Measurements from ENCODE around the gene BEND6.
"Not testable (repeated sequence)": the region's sequence is repeated elsewhere in the genome, so short reads cannot be mapped to it uniquely, and the experiment has no call there.

Gene BEND6

GRCh38 chr6:56963793-56964192 lies 8.9 kb downstream of the BEND6 start:
- Mint-ChIP-seq H3K27me3 (peaks cover 12 to 44% of the 10 kb centered on the region in 2 donors), H3K4me1 (ENCODE audit: low read depth in 2 of 2) (no peaks in the 10 kb centered on the region), H3K27ac (no peak overlapping the region), H3K4me3 (no peak overlapping the region), H3K36me3 (ENCODE audit: insufficient read depth) (no peaks in the 10 kb centered on the region), H3K9me3 (no peaks in the 10 kb centered on the region)
- DNase-seq (no peak), ATAC-seq (replicated peaks) (no peak)

DNA sequence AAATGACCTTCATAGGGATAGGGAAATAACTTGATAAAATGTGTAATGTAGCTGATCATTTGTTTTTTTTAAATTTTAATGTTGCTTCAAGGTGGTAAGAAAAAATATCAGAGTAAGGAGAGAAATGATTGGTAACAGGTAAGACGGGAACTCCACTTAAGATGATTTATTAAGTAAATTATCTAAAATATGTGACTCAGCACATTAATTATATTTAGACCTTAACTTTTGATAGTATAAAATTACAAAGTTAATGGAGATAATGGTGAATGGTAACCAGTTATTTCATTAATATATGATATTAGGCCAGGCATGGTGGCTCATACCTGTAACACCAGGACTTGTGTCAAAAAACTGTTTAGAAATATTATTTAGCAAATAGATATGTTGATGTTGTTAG lies 10.2 kb downstream of the BEND6 start:
- no peaks in the 10 kb centered on the region for H3K36me3 Mint-ChIP-seq (ENCODE audit: insufficient read depth)
- no peaks in the 10 kb centered on the region for H3K4me1 Mint-ChIP-seq (ENCODE audit: low read depth in 2 of 2)
- DNase-seq = no peak
- H3K9me3 Mint-ChIP-seq = no peaks in the 10 kb centered on the region
- H3K4me3 Mint-ChIP-seq = no peak overlapping the region
- H3K27me3 Mint-ChIP-seq = peaks cover 7 to 38% of the 10 kb centered on the region in 2 donors
- ATAC-seq (replicated peaks) = no peak
- H3K27ac Mint-ChIP-seq = no peak overlapping the region

DNA sequence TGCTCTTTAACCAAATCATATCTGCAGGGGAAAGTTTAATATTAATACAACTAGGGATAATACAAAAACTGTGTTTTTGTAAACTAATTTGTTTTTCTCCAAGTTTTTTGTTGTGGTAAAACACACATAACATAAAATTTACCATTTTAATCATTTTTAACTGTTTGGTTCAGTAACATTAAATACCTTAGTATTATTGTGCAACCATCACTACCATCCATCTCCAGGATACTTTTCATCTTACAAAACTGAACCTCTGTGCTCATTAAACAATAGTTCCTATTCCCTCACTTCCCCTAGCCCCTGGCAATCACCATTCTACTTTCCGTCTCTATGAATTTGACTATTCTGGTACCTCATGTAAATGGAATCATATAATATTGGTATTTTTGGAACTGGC lies 15.9 kb downstream of the BEND6 start:
- H3K27me3 Mint-ChIP-seq = peaks cover 7 to 30% of the 10 kb centered on the region in 2 donors
- H3K4me1 Mint-ChIP-seq (ENCODE audit: low read depth in 2 of 2) = no peaks in the 10 kb centered on the region
- H3K4me3 Mint-ChIP-seq = no peak overlapping the region
- no peak for DNase-seq
- no peaks in the 10 kb centered on the region for H3K9me3 Mint-ChIP-seq
- H3K27ac Mint-ChIP-seq = no peak overlapping the region
- H3K36me3 Mint-ChIP-seq (ENCODE audit: insufficient read depth) = no peaks in the 10 kb centered on the region
- no peak for ATAC-seq (replicated peaks)

DNA sequence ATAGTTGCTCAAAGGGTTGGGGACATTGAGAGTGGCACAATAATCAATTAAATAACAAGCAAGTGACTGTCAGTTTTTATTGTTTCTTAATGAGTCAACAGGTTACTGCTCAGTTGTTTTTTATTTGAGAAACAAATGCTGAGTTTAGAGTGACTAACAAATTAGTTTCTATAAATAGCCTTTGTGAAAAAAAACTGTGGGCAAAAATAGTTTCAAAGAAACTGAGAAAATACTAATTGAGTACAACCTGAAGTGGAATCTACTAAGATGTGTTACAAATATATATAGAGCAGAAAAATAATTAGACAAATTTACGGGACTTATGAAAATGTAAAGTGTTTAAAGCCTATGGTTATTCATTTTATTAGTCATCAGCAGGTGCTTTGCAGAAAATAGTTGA lies 22.3 kb downstream of the BEND6 start:
- H3K4me3 Mint-ChIP-seq = no peak overlapping the region
- no peaks in the 10 kb centered on the region for H3K36me3 Mint-ChIP-seq (ENCODE audit: insufficient read depth)
- DNase-seq (no peak), ATAC-seq (replicated peaks) (no peak)
- H3K27ac Mint-ChIP-seq = no peak overlapping the region
- H3K27me3 Mint-ChIP-seq = peaks cover 0 to 5% of the 10 kb centered on the region in 2 donors
- no peaks in the 10 kb centered on the region for H3K4me1 Mint-ChIP-seq (ENCODE audit: low read depth in 2 of 2)
- H3K9me3 Mint-ChIP-seq = peaks cover 2 to 8% of the 10 kb centered on the region in 2 donors

- DNase-seq (no peak), ATAC-seq (replicated peaks) (no peak)
- Mint-ChIP-seq H3K4me1 (ENCODE audit: low read depth in 2 of 2) (no peaks in the 10 kb centered on the region), H3K4me3 (no peak overlapping the region), H3K9me3 (peaks cover 2 to 8% of the 10 kb centered on the region in 2 donors), H3K27ac (no peak overlapping the region), H3K27me3 (peaks cover 5 to 12% of the 10 kb centered on the region in 2 donors), H3K36me3 (ENCODE audit: insufficient read depth) (no peaks in the 10 kb centered on the region)
These were observed 23.6 kb downstream of the BEND6 start for GRCh38 chr6:56978530-56978929.

- Mint-ChIP-seq H3K27ac (no peak overlapping the region), H3K27me3 (peaks cover 23 to 33% of the 10 kb centered on the region in 2 donors), H3K4me3 (no peak overlapping the region), H3K36me3 (ENCODE audit: insufficient read depth) (no peaks in the 10 kb centered on the region), H3K9me3 (no peaks in the 10 kb centered on the region), H3K4me1 (ENCODE audit: low read depth in 2 of 2) (no peaks in the 10 kb centered on the region)
- DNase-seq (no peak), ATAC-seq (replicated peaks) (no peak)
These were observed 29.5 kb downstream of the BEND6 start for GRCh38 chr6:56984361-56984760.

GRCh38 chr6:56984884-56985283 lies 30.0 kb downstream of the BEND6 start:
- Mint-ChIP-seq H3K36me3 (ENCODE audit: insufficient read depth) (no peaks in the 10 kb centered on the region), H3K27me3 (peaks cover 29 to 38% of the 10 kb centered on the region in 2 donors), H3K27ac (no peak overlapping the region), H3K9me3 (no peaks in the 10 kb centered on the region), H3K4me3 (no peak overlapping the region), H3K4me1 (ENCODE audit: low read depth in 2 of 2) (no peaks in the 10 kb centered on the region)
- no peak for ATAC-seq (replicated peaks)
- no peak for DNase-seq

GRCh38 chr6:56986611-56987010 lies 31.7 kb downstream of the BEND6 start:
- no peak for ATAC-seq (replicated peaks)
- H3K27ac Mint-ChIP-seq = no peak overlapping the region
- H3K27me3 Mint-ChIP-seq = peaks cover 42 to 50% of the 10 kb centered on the region in 2 donors
- H3K36me3 Mint-ChIP-seq (ENCODE audit: insufficient read depth) = no peaks in the 10 kb centered on the region
- no peak for DNase-seq
- no peaks in the 10 kb centered on the region for H3K4me1 Mint-ChIP-seq (ENCODE audit: low read depth in 2 of 2)
- H3K9me3 Mint-ChIP-seq = no peaks in the 10 kb centered on the region
- no peak overlapping the region for H3K4me3 Mint-ChIP-seq

GRCh38 chr6:56988145-56988544 lies 33.2 kb downstream of the BEND6 start:
- peaks cover 56% of the 10 kb centered on the region in 2 donors for H3K27me3 Mint-ChIP-seq
- H3K27ac Mint-ChIP-seq = no peak overlapping the region
- H3K4me3 Mint-ChIP-seq = no peak overlapping the region
- H3K4me1 Mint-ChIP-seq (ENCODE audit: low read depth in 2 of 2) = no peaks in the 10 kb centered on the region
- ATAC-seq (replicated peaks) = no peak
- no peak for DNase-seq
- no peaks in the 10 kb centered on the region for H3K9me3 Mint-ChIP-seq
- H3K36me3 Mint-ChIP-seq (ENCODE audit: insufficient read depth) = no peaks in the 10 kb centered on the region

DNA sequence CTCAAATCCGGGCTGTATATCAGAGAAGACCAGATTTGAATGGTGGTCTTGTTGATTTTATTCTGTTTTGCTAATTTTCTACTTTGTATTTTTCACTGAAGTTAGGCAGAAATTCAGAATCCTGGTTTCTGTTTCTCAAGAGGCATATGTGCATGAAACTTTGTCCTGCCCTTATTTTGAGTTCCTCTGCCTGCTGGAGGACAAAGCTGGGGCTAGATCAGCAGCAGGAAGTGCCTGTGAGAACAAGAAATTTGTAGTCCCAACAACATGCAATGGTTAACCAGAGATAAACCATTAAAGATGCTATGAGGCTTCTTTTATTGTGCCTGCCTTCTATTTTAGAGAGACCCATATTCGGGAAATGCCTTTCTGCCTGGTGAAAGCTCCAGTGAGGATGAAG lies 37.1 kb downstream of the BEND6 start:
- no peak overlapping the region for H3K4me3 Mint-ChIP-seq
- no peaks in the 10 kb centered on the region for H3K36me3 Mint-ChIP-seq (ENCODE audit: insufficient read depth)
- H3K27me3 Mint-ChIP-seq = peaks cover 36 to 65% of the 10 kb centered on the region in 2 donors
- H3K27ac Mint-ChIP-seq = no peak overlapping the region
- no peaks in the 10 kb centered on the region for H3K9me3 Mint-ChIP-seq
- no peak for ATAC-seq (replicated peaks)
- no peaks in the 10 kb centered on the region for H3K4me1 Mint-ChIP-seq (ENCODE audit: low read depth in 2 of 2)
- DNase-seq = no peak

DNA sequence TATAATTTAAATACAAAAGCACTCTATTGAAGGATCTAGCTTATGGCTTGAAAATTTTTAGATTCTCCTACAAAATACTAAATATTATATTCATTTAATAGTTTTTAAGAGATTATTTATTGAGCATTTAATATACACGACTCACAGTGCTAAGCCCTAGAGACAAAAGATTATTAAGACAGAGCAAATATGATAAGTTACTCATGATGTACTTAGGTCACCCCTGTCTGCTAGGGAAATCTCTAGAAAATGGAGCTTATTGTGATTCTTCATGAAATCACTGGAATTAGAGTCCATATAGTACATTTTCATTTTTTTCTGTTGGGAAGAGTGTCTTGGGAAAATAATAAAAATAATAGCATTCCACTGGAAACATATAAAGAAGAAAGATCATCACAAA lies 37.8 kb downstream of the BEND6 start:
- peaks cover 36 to 68% of the 10 kb centered on the region in 2 donors for H3K27me3 Mint-ChIP-seq
- no peaks in the 10 kb centered on the region for H3K36me3 Mint-ChIP-seq (ENCODE audit: insufficient read depth)
- no peaks in the 10 kb centered on the region for H3K9me3 Mint-ChIP-seq
- DNase-seq = no peak
- no peak for ATAC-seq (replicated peaks)
- no peak overlapping the region for H3K4me3 Mint-ChIP-seq
- H3K4me1 Mint-ChIP-seq (ENCODE audit: low read depth in 2 of 2) = no peaks in the 10 kb centered on the region
- H3K27ac Mint-ChIP-seq = no peak overlapping the region

DNA sequence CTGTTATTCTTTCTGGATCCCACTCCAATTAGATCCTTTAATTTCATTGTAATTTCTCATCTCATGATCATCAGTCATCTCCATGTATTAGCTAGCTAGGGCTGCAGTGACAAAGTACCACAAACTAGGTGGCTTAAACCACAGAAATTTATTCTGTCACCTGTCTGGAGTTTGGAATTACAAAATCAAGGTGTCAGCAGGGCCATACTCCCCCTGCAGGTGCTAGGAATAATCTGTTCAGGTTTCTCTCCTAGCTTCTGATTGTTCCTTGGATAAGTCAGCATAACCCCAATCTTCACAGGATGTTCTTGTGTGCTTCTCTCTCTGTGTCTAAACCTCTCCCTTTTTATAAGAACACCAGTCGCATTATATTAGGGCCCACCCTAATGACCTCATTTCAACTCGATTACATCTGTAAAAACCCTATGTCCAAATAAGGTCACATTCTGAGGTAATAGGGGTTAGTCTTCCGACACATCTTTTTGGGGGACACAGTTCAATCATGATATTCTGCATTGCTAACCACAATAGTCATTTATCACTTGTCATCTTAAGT lies 40.5 kb downstream of the BEND6 start:
- peaks cover 23 to 55% of the 10 kb centered on the region in 2 donors for H3K27me3 Mint-ChIP-seq
- no peaks in the 10 kb centered on the region for H3K36me3 Mint-ChIP-seq (ENCODE audit: insufficient read depth)
- no peaks in the 10 kb centered on the region for H3K4me1 Mint-ChIP-seq (ENCODE audit: low read depth in 2 of 2)
- no peaks in the 10 kb centered on the region for H3K9me3 Mint-ChIP-seq
- ATAC-seq (replicated peaks) (no peak), DNase-seq (no peak)
- H3K4me3 Mint-ChIP-seq = no peak overlapping the region
- no peak overlapping the region for H3K27ac Mint-ChIP-seq

- ATAC-seq (replicated peaks) (no peak), DNase-seq (no peak)
- no peaks in the 10 kb centered on the region for H3K36me3 Mint-ChIP-seq (ENCODE audit: insufficient read depth)
- no peaks in the 10 kb centered on the region for H3K4me1 Mint-ChIP-seq (ENCODE audit: low read depth in 2 of 2)
- no peak overlapping the region for H3K4me3 Mint-ChIP-seq
- peaks cover 22 to 53% of the 10 kb centered on the region in 2 donors for H3K27me3 Mint-ChIP-seq
- H3K27ac Mint-ChIP-seq = no peak overlapping the region
- no peaks in the 10 kb centered on the region for H3K9me3 Mint-ChIP-seq
These were observed 41.5 kb downstream of the BEND6 start for GRCh38 chr6:56996401-56996800.

DNA sequence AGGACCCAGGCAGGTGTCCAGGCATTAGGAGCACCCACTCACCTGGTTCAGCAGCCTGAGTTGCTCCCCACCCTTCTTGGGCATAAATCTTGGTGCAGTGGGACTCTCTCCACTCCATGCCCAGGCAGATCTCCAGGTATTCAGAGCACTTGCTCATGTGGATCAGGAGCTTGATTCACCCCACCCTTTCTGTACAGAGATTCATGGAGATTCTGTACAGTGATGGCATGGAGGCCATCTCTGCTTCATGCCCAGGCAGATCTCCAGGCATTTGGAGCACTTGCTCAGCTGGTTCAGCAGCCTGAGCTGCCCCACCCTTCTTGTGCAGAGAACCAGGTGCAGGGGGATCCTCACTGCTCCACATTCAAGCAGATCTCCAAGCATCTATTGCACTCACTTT lies 44.1 kb downstream of the BEND6 start:
- H3K36me3 Mint-ChIP-seq (ENCODE audit: insufficient read depth) = no peaks in the 10 kb centered on the region
- peaks cover 38 to 55% of the 10 kb centered on the region in 2 donors for H3K27me3 Mint-ChIP-seq
- ATAC-seq (replicated peaks) = no peak
- DNase-seq = no peak
- no peak overlapping the region for H3K4me3 Mint-ChIP-seq
- H3K27ac Mint-ChIP-seq = no peak overlapping the region
- no peaks in the 10 kb centered on the region for H3K4me1 Mint-ChIP-seq (ENCODE audit: low read depth in 2 of 2)
- H3K9me3 Mint-ChIP-seq = no peaks in the 10 kb centered on the region

DNA sequence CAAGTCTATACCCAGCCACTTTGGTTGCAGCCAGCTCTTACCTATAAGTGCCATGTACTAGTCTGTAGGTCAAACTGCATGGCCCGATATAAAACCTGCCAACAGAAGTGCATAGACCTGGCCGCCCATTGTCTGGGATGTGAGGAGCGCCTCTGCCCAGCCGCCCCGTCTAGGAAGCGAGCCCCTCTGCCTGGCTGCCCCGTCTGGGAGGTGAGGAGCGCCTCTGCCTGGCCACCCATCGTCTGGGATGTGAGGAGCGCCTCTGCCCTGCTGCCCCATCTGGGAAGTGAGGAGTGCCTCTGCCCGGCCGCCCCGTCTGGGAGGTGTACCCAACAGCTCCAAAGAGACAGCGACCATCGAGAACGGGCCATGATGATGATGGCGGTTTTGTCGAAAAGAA lies 44.8 kb downstream of the BEND6 start:
- H3K36me3 Mint-ChIP-seq (ENCODE audit: insufficient read depth); H3K4me3 Mint-ChIP-seq; ATAC-seq (replicated peaks); H3K27ac Mint-ChIP-seq; H3K4me1 Mint-ChIP-seq (ENCODE audit: low read depth in 2 of 2); DNase-seq; H3K9me3 Mint-ChIP-seq: not testable (repeated sequence)
- peaks cover 45 to 53% of the 10 kb centered on the region in 2 donors for H3K27me3 Mint-ChIP-seq

Data from effector memory CD8-positive, alpha-beta T cell (primary cell).